Gastrocnemius medialis (tissue), 4 donors: ENCODE results near the gene DHRS7B.

Experiments
- POLR2A ChIP-seq, 2 donors: fragments of 450-650 bp; IDR thresholded peaks; one replicate each; pipeline ENCODE4 v1.6.1; 2017; ENCODE audit warnings: antibody characterized with exemption in 2 of 2, mild to moderate bottlenecking in 2 of 2, moderate library complexity in 2 of 2
- TF ChIP-seq, protein P1 (sequence below), 5 experiments: fragments of 450-650 bp in 3 of 5; fragments of 200-600 bp in 2 of 5; sonication (generic) in 2 of 5; IDR thresholded peaks in 4 of 5; conservative IDR thresholded peaks in 1 of 5; 1 replicate in 4 of 5; 2 replicates in 1 of 5; pipeline ENCODE4 v1.5.1; 2016 to 2019; ENCODE audit warnings: antibody characterized with exemption in 5 of 5, mild to moderate bottlenecking in 3 of 5, moderate library complexity in 3 of 5

DNA sequence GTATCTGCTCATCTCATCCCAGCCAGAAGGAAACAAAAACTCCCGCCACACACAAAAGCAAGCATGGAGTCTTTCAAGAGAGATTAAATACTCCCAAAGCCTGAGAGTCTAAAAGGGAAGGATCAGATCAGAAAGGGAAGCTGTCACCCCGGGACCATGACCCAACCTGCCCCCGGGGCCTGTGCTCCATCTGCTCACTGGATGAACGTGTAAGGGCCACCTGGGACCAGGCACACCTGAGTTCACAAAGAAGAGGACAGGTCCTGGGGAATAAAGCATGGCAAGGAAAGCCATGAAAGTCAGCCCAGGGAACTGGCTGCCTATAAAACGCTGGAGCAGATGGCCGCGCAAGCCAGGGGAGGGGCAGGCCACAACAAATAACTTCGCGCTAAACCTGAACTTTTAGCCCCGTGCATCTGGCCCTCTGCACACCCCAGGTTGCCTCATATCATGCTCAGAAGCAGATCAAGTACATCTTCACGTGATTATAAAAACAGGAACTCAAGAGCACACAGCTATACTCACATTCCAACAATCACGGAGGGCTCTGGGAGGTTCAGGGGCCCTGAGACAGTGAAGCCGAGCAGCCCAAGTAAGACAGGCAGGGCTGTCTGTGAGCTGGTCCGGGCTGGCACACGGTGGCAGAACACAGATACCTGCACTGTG lies 83.8 kb downstream of the DHRS7B start:
- TF ChIP-seq, protein P1, sequence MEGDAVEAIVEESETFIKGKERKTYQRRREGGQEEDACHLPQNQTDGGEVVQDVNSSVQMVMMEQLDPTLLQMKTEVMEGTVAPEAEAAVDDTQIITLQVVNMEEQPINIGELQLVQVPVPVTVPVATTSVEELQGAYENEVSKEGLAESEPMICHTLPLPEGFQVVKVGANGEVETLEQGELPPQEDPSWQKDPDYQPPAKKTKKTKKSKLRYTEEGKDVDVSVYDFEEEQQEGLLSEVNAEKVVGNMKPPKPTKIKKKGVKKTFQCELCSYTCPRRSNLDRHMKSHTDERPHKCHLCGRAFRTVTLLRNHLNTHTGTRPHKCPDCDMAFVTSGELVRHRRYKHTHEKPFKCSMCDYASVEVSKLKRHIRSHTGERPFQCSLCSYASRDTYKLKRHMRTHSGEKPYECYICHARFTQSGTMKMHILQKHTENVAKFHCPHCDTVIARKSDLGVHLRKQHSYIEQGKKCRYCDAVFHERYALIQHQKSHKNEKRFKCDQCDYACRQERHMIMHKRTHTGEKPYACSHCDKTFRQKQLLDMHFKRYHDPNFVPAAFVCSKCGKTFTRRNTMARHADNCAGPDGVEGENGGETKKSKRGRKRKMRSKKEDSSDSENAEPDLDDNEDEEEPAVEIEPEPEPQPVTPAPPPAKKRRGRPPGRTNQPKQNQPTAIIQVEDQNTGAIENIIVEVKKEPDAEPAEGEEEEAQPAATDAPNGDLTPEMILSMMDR (IDR thresholded peaks at IDR 0.05 in 4 of 5, conservative IDR thresholded peaks at IDR 0.05 in 1 of 5): no peak
- TF ChIP-seq POLR2A (IDR thresholded peaks at IDR 0.05): no peak
